ENCODE results near the gene BIRC7. TPM values are rescaled to one million over a fixed set of nuclear protein-coding genes. Genes with fewer than 3 reads are reported as not detected.

BIRC7 gene
- total RNA-seq, 1 donor from 2014 or later, result 0.35 TPM

DNA sequence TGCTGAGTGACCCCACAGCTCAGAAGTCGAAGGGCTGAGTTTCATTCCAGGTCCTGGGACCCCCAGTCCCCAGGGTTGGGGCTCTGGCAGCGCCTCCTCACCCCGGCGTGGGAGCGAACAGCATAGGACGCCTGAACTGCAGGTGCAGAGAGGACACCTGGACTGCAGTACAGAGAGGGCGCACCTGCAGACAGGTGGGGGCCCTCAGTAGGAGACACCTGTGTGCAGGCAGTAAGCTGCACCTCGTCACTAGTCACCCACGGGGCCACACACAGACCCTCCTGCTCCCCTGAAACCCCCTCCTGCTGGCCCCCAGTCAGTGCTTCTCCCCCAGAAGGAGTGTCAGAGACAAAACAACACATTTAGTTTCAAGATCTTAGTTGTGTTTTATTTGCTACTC, 27.1 kb downstream of the BIRC7 start:
- DNase-seq (ENCODE audit: low spot score), result no peak

DNA sequence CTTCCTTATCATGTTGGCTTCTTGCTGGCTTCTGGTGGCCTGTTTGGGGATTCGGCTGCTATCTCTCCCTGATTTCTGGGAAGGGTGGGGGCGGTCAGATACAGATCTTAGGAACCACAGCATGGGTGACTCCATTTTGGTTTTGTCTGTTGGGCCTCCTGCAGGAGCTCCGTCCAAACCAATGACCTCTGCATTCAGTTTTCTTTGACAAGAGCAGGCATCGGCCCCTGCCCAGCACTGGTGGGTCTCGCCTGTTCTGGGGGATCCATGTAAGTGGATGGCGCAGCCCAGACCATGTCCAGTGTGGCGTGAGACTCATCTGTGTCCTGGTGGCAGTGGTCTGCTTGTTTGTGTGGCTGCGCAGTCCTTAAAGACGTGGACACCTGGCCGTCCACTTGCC, 28.3 kb downstream of the BIRC7 start:
- no peak for DNase-seq (ENCODE audit: low spot score)

DNA sequence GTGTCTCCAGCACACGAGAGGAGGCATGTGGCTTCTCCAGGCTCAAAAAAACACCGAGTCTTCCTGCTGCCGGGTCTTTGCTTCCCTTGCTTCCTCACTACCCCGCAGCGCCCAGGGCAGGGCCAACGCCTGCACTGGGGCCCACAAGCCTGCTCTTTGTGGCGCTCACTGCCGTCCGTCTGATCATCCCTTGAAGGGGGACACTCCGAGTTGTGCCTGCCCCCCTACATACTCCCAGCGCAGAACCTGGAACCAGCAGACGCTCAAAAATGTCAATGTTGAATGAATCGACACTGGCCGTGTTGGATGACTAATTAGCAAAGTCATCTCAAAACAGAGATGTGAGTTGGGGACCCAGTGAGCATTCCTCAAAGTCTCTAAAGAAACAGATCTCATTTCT, 28.8 kb downstream of the BIRC7 start:
- DNase-seq (ENCODE audit: low spot score), result no peak

DNA sequence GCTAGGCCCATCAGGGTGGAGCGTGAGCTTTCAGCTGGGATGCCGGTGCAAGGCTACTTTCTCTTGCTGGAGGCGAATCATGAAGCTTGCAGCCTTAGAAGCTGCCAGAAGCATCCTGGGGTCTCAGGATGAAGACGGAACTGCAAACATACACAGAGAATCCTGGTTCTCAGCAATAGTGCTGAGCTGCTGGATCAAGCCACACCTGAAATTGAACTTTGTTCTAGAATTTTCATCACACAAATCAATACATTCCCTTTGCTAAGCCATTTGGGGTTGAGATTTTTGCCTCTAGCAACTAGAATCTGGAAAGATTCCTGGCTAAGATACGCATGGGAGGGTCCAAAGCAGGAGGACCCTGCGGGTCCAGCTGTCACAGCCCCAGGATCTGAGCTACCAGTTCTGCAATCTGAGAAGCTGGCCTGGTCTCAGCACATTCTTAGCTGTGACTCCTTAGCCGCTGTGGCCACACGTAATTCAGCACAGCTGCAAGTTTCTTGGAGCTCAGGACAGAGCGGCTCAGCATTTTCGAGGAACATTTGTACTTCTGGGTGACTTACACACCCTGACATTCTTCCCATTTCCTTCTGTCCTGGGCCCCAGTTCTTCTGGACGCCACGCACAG, 30.3 kb downstream of the BIRC7 start:
- no peak for DNase-seq (ENCODE audit: low spot score)

DNA sequence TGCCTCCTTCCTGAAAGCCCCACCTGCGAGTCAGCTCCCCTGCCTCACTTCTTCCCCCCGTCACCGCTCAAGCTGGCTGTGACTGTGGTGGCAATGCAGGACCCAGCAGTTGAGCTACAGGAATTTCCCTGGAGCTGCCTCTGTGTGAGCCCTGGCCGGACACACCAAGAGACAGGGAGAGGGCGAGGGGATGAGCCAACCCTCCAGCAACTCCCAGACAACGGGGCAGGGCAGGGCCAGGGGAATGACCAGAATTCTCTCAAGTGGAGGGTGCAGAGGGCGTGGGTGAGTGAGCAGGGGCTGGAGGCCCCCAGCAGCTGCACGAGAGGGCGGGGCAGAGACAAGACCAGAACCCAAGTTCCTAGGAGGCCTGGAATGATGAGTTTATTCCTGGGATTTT, 32.0 kb downstream of the BIRC7 start:
- no peak for DNase-seq (ENCODE audit: low spot score)

DNA sequence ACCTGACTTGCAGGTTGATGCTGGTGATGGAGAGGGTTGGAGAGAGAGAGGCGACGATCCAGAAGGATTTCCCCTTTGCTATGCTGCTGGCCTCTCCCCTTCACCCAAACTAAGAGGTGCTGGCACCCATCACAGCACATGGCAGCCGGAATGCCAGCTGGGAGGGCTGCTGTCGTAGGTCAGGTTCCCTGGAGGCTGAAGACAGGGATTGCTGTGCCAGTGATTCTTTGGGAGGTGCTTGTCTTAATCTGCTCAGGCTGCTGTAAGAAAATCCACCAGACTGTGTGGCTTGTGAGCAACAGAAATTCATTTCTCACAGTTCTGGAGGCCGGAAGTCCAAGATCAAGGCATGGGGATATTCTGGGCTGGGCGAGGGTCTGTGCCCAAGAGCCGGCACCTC, 32.6 kb downstream of the BIRC7 start:
- no peak for DNase-seq (ENCODE audit: low spot score)

DNA sequence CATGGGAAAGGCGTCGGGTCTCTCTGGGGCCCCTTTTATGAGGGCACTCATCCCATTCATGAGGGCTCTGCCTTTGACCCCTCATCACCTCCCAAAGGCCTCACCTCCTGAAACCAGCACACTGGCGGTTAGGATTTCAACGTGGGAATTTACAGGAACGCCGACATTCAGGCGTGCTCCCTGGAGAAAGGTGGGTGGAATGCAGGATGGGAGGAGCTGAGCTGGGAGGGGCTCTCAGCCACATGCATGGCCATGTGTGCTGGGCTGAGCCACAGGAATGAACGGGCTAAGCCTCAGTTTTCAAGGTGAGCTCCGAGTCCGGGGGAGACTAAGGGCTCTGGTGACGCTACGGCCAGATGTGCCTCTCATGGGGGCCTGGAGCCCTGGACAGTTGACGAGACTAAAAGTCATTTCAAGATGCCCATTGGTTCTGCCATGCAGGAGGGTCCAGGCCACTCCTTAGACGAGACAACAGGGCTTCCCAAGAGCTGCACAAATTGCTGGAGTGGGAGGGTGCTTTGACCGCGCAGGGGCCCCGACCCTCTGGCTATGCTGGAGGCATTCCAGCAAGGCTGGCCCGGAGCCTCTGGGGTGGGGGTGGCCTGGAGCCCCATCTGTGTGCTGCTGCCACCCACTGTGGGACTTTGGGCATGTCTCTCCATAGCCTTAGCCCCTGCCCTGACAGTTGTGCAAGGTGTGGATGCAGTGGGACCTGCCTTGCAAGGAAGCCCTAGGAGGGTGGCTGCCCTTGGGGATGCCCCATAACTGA, 33.1 kb downstream of the BIRC7 start:
- DNase-seq (ENCODE audit: low spot score), result no peak

DNA sequence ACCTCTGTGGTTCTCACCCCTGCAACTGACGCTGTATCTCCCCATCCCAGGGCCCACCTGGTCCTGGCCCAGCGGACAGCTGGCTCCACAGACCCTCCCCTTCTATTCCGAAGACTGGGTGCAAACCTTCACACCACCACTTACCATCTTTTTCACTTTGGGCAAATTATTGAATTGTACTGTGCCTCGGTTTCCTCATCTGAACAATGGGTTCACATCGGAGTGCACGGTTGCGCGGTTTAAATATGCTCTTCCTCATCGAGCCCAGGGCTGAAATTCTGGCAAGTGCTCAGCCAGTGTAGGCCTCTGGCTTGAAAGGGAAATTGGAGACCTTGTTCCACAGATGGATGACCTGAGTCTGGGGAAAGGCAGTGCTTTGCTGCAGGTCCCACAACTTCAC, 34.0 kb downstream of the BIRC7 start:
- DNase-seq (ENCODE audit: low spot score), result no peak

DNA sequence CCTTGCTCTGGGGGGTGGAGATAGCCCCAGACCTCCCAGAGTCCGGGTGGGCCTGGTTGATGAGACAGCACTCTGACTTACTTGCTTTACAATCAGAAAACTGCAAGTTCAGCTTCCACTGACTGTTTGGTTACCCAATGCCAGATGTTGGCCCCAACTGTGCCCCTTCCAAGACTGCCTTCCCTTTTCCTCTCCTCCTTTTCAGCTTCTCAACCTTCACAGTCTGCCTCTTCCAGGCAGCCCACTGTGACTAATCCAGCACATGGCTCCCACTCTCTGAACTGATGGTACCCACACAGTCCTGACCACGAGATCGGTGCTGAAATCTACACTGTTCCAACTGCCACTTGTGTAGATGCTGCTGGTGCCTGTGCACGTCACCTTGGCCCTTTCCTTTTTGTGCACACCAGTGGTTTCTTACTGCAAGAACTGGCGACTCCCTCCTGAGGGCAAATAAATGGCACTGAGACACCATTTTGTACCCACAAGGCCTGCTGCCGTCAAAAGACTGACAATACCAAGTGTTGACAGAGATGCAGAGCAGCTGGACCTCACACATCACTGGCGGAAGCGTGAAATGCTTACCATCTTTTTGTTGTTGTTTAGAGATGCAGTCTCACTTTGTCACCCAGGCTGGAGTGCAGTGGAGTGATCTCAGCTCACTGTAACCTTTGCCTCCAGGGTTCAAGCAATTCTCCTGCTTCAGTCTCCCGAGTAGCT, 35.1 kb downstream of the BIRC7 start:
- DNase-seq (ENCODE audit: low spot score), result no peak

DNA sequence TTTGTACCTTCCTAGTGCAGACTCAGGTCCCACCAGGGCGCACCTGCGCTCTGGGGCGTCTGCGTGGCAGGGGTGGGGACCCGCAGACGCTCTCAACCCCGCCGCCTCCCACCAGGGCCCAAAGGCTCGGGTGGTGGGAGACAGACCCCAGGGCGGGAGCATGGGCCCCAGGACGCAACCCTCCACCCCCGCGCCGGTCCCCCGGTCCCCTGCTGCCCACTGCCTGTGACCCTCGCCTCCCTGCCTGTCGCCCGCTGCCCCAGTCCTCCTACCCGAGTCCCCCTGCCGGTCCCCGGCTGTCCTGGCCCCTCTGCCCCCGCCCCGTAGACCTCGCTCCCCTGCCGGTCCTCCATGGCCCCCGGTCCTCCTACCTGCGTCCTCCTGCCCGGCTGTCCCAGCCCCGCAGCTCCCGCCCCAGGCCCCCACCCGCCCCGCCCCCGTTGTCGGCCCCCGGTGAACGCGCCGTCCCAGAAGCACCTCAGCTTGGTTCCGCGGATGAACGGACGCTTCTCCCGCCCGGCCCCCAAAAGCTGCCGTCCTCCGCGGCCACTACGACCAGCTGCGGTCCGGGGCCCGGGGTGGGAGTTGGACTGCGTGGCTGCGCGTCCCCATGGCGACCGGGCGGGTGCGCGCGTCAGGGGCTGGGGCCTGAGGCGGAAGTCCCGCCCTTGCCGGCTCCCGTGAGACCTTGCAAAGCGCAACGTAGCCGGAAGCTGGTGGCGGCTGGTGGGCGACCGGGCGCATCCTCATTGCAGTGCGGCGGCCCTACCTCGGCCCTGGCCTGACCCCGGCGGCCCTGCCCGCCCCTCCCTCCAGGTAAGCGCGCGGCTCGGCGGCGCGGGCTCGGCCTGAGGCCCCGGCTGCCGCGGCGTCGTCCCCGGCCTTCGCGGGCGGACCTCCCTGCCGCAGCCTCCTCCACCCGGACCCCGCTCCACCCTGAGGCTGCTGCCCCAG, 36.7 kb downstream of the BIRC7 start, which contains the start of gene ARFGAP1:
TSS of gene ARFGAP1 (plus strand) at position 709 of the 954 bp plus-strand sequence. CDS start 2,768 bp downstream, outside the sequence.
- peak; percentile 95 for DNase-seq (ENCODE audit: low spot score)

DNA sequence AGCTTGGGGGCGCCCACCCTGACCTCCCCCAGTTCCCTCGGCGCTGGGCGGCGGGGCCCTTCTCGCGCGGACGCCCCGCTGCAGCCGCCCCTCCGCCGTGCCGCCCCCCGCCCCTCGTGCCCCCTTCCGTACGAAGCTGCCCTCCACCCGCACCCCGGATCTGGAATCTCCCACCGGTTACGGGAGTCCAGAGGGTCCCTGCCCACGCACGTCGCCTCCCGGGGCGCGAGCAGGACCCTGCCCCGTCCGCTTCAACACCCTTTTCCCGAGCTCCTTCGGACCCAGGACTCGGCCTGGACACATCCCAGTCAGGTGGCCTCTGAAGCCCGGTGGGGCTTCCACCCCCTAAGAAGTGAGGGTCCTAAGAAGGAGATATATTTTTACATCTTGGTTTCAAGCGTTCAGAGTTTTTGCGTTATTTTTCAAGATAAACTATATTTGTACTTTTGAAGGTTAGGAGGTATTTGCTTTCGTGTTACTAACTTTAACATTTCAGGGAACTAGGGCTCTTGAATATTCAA, 37.4 kb downstream of the BIRC7 start:
- DNase-seq (ENCODE audit: low spot score), result no peak

DNA sequence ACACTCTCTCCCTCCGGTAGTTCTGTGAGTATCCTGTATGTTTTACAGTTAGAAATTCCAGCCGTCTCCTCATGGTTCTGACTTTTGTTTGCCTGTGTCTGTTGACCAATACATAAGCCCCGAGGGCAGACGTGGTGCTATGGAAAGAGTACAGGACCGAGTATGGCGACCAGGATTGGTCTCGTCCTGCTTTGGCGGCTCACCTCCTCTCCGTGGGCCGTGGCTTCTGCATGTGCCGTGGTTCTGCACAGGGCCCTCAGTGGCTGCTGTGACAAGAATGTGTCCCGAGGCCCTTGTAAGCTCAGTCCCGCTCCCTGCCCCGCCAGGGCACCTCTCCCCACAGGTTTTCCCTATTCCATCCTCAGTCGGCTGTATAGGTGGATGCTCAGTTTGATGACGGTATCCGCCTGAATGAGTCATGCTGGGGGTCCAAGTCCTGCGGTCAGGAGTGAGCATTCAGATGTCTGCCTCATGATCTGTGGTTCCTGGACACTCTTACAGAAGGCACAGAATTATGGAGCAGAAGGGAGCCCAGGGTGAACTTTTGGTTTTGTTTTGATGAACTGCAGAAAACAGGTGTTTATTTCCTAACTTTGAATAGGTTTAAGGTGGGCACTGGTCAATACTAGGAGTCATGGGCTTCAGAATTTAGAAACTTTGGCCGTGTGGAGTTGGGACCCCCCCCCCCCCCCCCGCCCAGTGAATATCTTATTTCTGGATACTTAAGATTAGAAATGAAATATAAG, 38.1 kb downstream of the BIRC7 start:
- DNase-seq (ENCODE audit: low spot score), result no peak

DNA sequence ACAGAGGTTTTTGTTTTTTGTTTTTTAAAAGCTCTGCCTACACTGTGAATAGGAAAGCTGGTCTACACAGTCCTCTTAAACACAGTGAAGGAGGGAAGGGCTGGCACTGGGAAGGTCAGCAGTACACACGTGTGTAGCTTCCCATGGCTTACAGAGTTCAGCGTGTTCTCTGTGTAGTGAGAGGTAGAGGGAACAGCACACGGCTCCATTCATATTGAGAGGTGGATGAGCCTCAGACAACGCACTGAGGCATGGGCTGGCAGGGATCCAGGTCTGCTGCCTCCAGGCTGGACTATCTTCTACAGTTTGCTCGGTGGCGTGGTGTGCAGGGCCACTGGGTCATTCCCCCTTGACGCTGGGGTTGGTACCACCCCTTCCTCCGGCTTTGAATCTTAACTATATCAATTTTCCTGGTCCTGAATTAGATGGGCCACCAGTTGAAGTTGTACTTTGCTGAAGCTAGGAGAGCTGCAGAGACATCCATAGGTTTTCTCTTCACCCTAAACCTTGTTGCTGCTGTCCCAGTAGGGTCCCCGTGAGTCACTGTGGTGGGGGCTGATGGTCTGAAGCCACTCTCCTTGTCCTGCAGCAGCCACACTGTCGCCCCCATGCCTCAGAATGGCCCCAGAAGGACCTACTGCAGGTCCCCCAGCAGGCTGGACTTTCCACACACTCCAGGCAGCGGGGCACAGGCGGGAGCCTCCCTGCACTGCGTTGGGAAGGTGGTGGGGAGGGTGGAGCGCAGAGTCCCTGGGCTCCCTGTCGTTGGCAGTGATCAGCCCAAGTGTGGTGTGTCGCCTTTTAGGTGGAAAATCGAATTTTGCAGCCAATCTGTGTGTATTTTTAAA, 38.9 kb downstream of the BIRC7 start:
- DNase-seq (ENCODE audit: low spot score), result no peak

DNA sequence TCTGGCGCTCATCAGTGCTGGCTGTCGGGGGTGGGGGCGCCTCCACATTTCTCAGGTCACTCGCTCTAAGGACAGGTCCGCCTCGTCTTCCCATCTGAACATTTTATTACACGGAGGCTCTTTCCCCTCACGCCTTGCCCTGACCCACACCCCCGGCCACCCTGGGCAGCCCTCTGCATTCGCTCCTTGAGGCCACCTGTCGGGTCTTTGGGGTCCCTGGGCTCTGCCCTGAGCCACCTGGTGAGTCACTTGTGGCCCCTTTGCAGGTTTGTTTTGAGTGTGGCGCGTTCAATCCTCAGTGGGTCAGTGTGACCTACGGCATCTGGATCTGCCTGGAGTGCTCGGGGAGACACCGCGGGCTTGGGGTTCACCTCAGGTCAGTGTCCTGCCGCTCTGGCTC, 40.1 kb downstream of the BIRC7 start:
- DNase-seq (ENCODE audit: low spot score), result no peak

DNA sequence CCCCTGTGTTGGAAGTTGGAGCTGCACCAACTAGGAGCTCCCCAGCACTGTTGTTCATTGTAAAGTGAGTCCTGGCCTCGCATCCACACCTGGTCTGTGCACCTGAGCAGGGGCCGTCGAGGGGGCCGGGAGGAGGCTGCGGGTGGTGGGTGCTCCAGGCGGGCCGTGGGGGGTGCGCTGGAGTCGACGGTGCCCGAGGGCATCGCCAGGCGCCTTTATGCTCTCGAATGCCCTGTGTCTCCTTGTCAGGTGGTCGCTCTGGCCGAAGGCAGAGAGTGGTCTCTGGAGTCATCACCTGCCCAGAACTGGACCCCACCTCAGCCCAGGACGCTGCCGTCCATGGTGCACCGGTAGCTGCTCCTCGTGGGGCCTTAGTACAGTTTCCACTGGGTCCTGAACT, 41.3 kb downstream of the BIRC7 start:
- no peak for DNase-seq (ENCODE audit: low spot score)

DNA sequence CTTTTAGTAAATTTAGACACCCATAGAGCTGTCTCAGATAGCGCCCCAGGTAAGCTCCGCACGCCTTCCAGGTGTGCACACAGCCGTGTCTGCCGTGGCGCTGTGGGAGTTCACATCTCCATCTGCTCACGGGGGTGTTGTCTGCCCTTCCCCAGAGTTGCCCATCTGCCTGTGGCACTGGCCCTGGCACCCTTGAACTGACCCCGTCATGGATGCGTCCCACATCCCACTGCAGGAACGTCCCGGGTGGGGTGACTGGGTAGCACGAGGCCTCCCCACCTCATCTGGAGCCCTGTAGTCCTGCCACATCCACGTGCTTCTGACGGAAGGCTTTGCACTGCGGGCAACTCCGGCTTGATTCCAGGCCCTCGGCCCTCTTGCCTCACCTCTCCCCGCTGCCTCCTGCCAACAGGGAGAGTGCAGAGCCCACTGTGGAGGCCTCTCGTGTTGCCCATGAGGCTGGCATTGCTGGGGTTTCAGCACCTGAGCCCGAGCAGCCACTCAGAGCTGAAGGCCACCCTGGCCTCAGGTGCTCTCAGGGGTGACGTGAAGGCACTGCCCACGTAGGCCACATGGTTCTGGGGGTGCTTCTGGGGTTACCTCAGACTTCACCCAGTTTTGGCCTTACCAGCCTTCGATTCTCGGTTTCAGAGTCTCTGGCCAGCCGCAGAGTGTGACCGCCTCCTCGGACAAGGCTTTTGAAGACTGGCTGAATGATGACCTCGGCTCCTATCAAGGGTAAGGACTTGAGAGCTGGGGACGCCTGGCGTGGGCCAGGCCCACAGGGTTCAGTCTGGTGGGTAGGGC, 42.0 kb downstream of the BIRC7 start:
- DNase-seq (ENCODE audit: low spot score), result no peak

DNA sequence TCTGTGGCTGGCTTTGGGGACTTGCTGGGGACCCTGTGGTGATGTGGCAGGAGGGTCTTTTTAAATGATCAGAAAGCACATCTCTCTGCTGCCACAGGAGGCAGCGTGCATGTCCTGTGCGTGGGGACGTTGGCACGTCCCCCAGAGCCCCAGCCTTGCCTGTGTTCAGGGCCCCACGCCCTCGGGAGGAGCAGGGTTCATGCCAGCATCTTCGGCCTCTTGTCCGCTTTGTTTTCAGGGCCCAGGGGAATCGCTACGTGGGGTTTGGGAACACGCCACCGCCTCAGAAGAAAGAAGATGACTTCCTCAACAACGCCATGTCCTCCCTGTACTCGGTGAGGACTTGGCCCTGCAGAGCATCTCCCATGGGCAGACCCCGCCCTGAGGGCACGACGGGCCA, 43.0 kb downstream of the BIRC7 start:
- DNase-seq (ENCODE audit: low spot score), result no peak

DNA sequence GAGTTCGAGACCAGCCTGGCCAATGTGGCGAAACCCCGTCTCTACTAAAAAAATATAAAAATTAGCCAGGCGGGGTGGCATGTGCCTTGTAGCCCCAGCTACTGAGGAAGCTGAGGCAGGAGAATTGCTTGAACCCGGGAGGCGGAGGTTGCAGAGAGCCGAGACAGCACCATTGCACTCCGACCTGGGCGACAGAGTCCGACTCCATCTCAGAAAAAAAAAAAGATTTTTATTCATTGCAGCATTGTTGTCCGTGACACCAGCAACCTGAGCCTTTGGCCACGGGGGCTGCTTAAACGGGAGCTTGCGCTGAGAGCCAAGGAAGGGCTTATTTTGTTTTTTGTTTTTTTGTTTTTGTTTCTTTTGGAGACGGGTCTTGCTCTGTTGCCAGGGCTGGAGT, 44.2 kb downstream of the BIRC7 start:
- no peak for DNase-seq (ENCODE audit: low spot score)

All from mesenteric fat pad (tissue), 1 donor.